Esophagus squamous epithelium (tissue), 5 donors: ENCODE measurements around the gene MT1X. TPM values are rescaled to one million over a fixed set of nuclear protein-coding genes. Genes with fewer than 3 reads are reported as not detected.
A peak's percentile ranks its signal among the peaks of the same experiment; 100 is the strongest.

Experiments
- DNase-seq: peaks from one replicate; lab custom pipeline; 2025; lab: John Stamatoyannopoulos, UW
- H3K27ac ChIP-seq, 4 donors: fragments of 200-600 bp; sonication (generic); one replicate each; pipeline ENCODE4 v1.5.1; 2016 to 2019; ENCODE audit warnings: mild to moderate bottlenecking in 1 of 4
- H3K27me3 ChIP-seq, 4 donors: fragments of 200-600 bp; sonication (generic); 1 replicate in 3 of 4; 2 replicates in 1 of 4; pipeline versions ENCODE4 v1.5.1 to v1.6.0; 2017 to 2021; ENCODE audit warnings: antibody characterized with exemption in 1 of 4
- H3K36me3 ChIP-seq, 3 donors: fragments of 200-600 bp; sonication (generic); one replicate each; pipeline ENCODE4 v1.5.1; 2016 to 2019
- H3K4me1 ChIP-seq, 3 donors: fragments of 200-600 bp; sonication (generic); one replicate each; pipeline ENCODE4 v1.5.1; 2017 to 2019
- H3K4me3 ChIP-seq, 4 donors: fragments of 200-600 bp; sonication (generic); 1 replicate in 3 of 4; 2 replicates in 1 of 4; pipeline ENCODE4 v1.5.1; 2016 to 2019; ENCODE audit warnings: mild to moderate bottlenecking in 2 of 4, moderate library complexity in 1 of 4
- H3K9me3 ChIP-seq, 3 donors: fragments of 200-600 bp; sonication (generic); one replicate each; pipeline ENCODE4 v1.5.1; 2016 to 2019
- POLR2A ChIP-seq, 4 donors: fragments of 450-650 bp; IDR thresholded peaks; one replicate each; pipeline ENCODE4 v1.6.1; 2017; ENCODE audit warnings: antibody characterized with exemption in 4 of 4, mild to moderate bottlenecking in 4 of 4, moderate library complexity in 3 of 4
- WGBS, 2 donors: methylation state at CpG; one replicate each; pipeline ENCODE4 v1.1.5; 2018; 5-methylcytosine and 5-hydroxymethylcytosine counted together
- intact Hi-C: fragments of 100-400 bp; cut with DNase I; formaldehyde crosslinking; loops from one replicate; pipeline ENCODE4 v1.15.0; 2022
- total RNA-seq, 4 donors: library from RNA; depleted of rRNA; stranded (reverse); fragments of >200 nt; gene quantifications; one replicate each; pipeline ENCODE4 v1.1.0, GENCODE V29; 2016
- TF ChIP-seq, protein P1 (sequence below), 6 experiments: fragments of 450-650 bp in 4 of 6; fragments of 200-600 bp in 2 of 6; sonication (generic) in 2 of 6; IDR thresholded peaks; one replicate each; pipeline ENCODE4 v1.5.1; 2016 to 2019; ENCODE audit warnings: antibody characterized with exemption in 6 of 6, mild to moderate bottlenecking in 4 of 6, moderate library complexity in 4 of 6
- donor health status: DM: yes; HTN: yes; CAD: no.

The MT1X gene
- total RNA-seq, 4 donors from 2014 or later, result 343 to 1,688 (median 688) TPM

DNA sequence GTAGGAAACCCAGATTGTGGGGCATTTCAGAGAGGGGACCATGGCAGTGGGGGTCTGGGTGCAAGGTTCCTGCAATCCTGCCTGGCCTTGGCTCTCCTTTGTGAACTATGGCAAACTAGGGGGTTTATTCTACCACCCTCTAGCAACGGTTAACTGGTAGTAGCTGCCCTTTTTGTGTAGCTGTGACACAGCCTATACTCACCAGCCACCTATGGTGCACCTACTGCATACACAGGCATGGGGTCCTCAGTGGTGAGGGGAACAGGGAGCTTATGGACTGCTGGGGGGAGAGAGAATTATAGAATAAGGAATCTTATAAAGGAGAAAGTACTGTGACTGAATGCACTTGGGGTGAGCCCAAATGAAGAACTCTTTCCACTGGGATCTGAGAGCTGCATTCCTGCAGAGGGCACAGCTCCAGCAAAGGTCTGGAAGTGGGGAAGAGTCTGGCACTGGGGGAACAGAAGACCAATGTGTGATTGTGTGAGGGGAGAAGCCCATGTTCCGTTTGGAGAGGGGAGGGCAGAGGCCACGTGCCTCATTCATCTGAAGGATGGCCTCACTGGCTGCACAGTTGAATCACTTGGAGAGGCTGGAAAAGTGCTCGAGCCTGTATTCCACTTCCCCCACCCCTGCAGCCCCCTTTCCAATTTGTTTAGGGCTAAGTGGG is 2.1 kb downstream of the MT1X start:
- no peak for DNase-seq

GRCh38 chr16:56684926-56685590 is 2.8 kb downstream of the MT1X start:
- TF ChIP-seq, protein P1, sequence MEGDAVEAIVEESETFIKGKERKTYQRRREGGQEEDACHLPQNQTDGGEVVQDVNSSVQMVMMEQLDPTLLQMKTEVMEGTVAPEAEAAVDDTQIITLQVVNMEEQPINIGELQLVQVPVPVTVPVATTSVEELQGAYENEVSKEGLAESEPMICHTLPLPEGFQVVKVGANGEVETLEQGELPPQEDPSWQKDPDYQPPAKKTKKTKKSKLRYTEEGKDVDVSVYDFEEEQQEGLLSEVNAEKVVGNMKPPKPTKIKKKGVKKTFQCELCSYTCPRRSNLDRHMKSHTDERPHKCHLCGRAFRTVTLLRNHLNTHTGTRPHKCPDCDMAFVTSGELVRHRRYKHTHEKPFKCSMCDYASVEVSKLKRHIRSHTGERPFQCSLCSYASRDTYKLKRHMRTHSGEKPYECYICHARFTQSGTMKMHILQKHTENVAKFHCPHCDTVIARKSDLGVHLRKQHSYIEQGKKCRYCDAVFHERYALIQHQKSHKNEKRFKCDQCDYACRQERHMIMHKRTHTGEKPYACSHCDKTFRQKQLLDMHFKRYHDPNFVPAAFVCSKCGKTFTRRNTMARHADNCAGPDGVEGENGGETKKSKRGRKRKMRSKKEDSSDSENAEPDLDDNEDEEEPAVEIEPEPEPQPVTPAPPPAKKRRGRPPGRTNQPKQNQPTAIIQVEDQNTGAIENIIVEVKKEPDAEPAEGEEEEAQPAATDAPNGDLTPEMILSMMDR (IDR thresholded peaks at IDR 0.05), result no peak
- TF ChIP-seq POLR2A (IDR thresholded peaks at IDR 0.05), result peak in 1 of 4 donors; percentile 14
- DNase-seq, result no peak
- peaks cover 28 to 81% (median 46%) of the 10 kb centered on the region in 3 donors for H3K4me1 ChIP-seq
- no peaks in the 10 kb centered on the region for H3K27me3 ChIP-seq
- peaks cover 0 to 12% (median 0%) of the 10 kb centered on the region in 3 donors for H3K36me3 ChIP-seq
- peak overlapping the region; percentile 86 to 93 (median 90) for H3K27ac ChIP-seq
- intact Hi-C loops, result no loop called here
- H3K9me3 ChIP-seq, result no peaks in the 10 kb centered on the region
- H3K4me3 ChIP-seq, result peak overlapping the region; percentile 67 to 87 (median 82)
- 29 to 39% methylated on average over 1 to 4 of the region's 4 CpGs for WGBS, 2 donors

More for the DNA sequence above, 2.1 kb downstream of the MT1X start:
- Histone ChIP-seq H3K27ac (peak overlapping the region; percentile 86 to 93 (median 90)), H3K4me3 (peak overlapping the region; percentile 67 to 87 (median 82)), H3K27me3 (no peaks in the 10 kb centered on the region), H3K4me1 (peaks cover 28 to 81% (median 41%) of the 10 kb centered on the region in 3 donors), H3K9me3 (no peaks in the 10 kb centered on the region), H3K36me3 (peaks cover 0 to 12% (median 0%) of the 10 kb centered on the region in 3 donors)
- intact Hi-C loops, result no loop called here
- 34 to 61% methylated on average over 4 of the region's 4 CpGs for whole genome bisulfite sequencing, 2 donors
- TF ChIP-seq POLR2A (IDR thresholded peaks at IDR 0.05), result no peak
- TF ChIP-seq, protein P1 (IDR thresholded peaks at IDR 0.05), result no peak

GRCh38 chr16:56686758-56687157 is 4.5 kb downstream of the MT1X start:
- 89 to 91% methylated on average over 7 of the region's 7 CpGs for WGBS, 2 donors
- TF ChIP-seq POLR2A (IDR thresholded peaks at IDR 0.05), result no peak
- TF ChIP-seq, protein P1 (IDR thresholded peaks at IDR 0.05), result no peak
- DNase-seq, result no peak
- Histone ChIP-seq H3K27me3 (no peaks in the 10 kb centered on the region), H3K9me3 (no peaks in the 10 kb centered on the region), H3K4me3 (no peak overlapping the region), H3K27ac (peak overlapping the region in 1 of 4 donors; percentile 91), H3K4me1 (peaks cover 24 to 87% (median 42%) of the 10 kb centered on the region in 3 donors), H3K36me3 (peaks cover 0 to 12% (median 0%) of the 10 kb centered on the region in 3 donors)
- intact Hi-C loops, result no loop called here

DNA sequence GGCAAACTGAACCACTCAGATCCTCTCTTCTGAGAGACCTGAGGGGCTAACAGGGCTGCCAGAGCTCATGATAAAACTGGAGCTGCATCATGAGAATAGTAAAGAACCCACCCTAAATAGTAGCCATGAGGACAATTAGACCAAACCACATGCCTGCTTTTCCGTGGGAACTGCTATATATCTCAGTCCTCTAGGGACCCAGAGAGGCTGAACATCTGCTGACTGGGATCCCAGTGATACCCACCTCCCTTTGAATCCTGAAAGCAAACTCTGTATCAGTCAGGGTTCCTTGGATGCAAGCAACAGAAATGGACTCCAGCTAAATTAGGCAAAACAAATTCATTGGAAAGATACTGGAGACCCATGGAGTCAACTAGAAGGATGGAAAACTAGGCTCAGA is 6.5 kb downstream of the MT1X start:
- no peaks in the 10 kb centered on the region for H3K9me3 ChIP-seq
- intact Hi-C loops, result no loop called here
- H3K4me1 ChIP-seq, result peaks cover 17 to 82% (median 36%) of the 10 kb centered on the region in 3 donors
- WGBS, 2 donors, result 43 to 54% methylated on average over 1 of the region's 1 CpG
- no peaks in the 10 kb centered on the region for H3K27me3 ChIP-seq
- H3K36me3 ChIP-seq, result peaks cover 0 to 12% (median 0%) of the 10 kb centered on the region in 3 donors
- TF ChIP-seq, protein P1 (IDR thresholded peaks at IDR 0.05), result no peak
- TF ChIP-seq POLR2A (IDR thresholded peaks at IDR 0.05), result no peak
- H3K4me3 ChIP-seq, result no peak overlapping the region
- peak overlapping the region; percentile 55 to 75 (median 63) for H3K27ac ChIP-seq
- no peak for DNase-seq

- Histone ChIP-seq H3K27me3 (no peaks in the 10 kb centered on the region), H3K27ac (peak overlapping the region; percentile 55 to 75 (median 63)), H3K36me3 (peaks cover 0 to 12% (median 0%) of the 10 kb centered on the region in 3 donors), H3K9me3 (no peaks in the 10 kb centered on the region), H3K4me1 (peaks cover 17 to 78% (median 33%) of the 10 kb centered on the region in 3 donors), H3K4me3 (no peak overlapping the region)
- intact Hi-C loops, result no loop called here
- DNase-seq, result no peak
- TF ChIP-seq, protein P1 (IDR thresholded peaks at IDR 0.05), result no peak
- TF ChIP-seq POLR2A (IDR thresholded peaks at IDR 0.05), result peak in 1 of 4 donors; percentile 13
- WGBS, 2 donors, result 23 to 38% methylated on average over 3 of the region's 3 CpGs
These were observed 6.9 kb downstream of the MT1X start for GRCh38 chr16:56689171-56689570.
